Hematopoietic multipotent progenitor cell treated with erythropoietin and hydrocortisone succinate and interleukin-3 and kit ligand, for 8 days (in vitro differentiated cells): ENCODE results near the gene CA10.
A peak's percentile ranks its signal among the peaks of the same experiment; 100 is the strongest.

Experiments used
- DNase-seq: peaks from one replicate; pipeline ENCODE4 v3.0.0-alpha.2; 2015

CA10 gene

GRCh38 chr17:51668155-51668962 is 490.2 kb downstream of the CA10 start:
- no peak for DNase-seq

- no peak for DNase-seq
These were observed 490.8 kb downstream of the CA10 start for GRCh38 chr17:51667706-51668083.

GRCh38 chr17:51666971-51667705 is 491.4 kb downstream of the CA10 start:
- DNase-seq, result no peak

- DNase-seq, result no peak
These were observed 496.1 kb downstream of the CA10 start for GRCh38 chr17:51662204-51663056.

GRCh38 chr17:51661403-51661802 is 497.1 kb downstream of the CA10 start:
- DNase-seq, result no peak

DNA sequence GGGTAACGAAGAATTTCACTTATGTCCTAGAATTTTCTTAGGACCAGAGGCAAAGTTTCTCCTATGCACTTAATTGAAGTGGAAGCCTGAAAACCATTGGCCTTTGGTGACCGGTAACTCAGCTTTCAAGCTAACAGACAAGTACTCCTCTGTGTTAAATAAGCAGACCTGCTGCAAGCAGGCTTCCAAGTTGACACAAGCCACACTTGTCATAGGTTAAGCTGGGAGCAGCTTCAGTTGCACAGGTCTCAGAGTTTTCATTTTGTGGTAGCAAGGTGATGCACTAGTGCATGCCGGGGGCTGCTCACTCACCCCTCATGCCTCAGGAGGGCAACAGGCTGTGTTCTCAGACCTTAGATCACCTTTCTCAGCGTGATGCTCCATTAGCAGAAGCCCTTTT is 498.2 kb downstream of the CA10 start:
- DNase-seq, result no peak

GRCh38 chr17:51657224-51657623 is 501.3 kb downstream of the CA10 start:
- DNase-seq, result no peak

DNA sequence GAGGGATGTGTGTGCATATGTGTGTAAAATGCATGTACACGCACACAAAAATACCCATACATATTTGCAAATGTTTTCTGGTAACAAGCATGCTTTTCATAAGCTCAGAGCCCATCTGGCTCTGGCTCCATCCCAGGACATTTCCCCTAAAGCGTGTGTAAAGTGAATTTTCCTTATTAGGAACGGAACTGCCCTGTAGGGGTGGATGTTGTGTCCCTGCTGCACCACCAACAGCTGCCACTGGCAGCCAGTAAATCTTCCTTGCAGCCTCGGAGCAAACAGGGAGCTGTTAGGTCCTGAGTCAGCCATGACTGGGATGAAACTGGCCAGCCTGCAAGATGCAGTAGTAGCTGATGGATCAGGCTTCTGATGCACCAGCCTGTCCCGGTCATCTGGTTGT is 504.6 kb downstream of the CA10 start:
- DNase-seq, result no peak

- DNase-seq, result no peak
These were observed 506.0 kb downstream of the CA10 start for GRCh38 chr17:51652529-51652928.

GRCh38 chr17:51651513-51652298 is 506.8 kb downstream of the CA10 start:
- no peak for DNase-seq

DNA sequence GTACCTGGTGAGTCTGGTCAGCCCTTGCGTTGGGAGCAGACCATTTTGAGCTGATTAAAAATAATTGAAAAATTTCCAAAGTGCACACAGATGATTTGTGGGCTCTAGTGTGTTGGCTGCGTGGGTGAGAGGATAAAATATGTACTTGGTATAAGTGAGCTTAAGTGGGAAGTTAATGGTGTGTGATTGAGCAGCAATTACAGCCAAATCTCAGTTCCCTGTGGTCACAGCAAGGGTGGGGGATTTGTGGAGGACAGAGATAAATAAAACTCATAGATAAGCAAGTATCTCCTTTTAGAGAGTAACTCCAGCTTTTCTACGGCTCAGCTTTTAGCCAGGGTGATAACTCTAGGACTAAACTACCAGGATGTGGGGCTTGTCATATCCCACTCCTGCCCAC is 507.7 kb downstream of the CA10 start:
- DNase-seq, result no peak

DNA sequence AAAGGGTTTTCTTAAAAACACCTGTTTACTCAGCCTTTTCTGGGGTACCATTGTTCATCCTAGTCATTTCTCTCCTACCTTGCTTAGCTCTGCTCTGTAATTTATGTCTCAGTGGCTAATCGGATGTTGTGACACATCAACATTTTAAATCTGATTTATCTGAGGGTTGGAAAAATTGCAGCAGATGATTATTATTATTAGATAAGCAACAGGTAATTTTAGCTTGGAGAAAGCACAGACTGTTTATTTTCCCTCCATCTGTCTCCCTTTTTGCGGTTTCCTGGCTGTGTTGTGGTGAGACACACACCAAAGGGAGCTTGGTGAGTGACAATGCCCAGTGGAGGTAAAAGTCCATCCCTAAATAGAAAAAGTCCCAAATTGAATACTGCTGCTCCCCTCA is 508.3 kb downstream of the CA10 start:
- no peak for DNase-seq

- no peak for DNase-seq
These were observed 510.7 kb downstream of the CA10 start for GRCh38 chr17:51647826-51648225.

DNA sequence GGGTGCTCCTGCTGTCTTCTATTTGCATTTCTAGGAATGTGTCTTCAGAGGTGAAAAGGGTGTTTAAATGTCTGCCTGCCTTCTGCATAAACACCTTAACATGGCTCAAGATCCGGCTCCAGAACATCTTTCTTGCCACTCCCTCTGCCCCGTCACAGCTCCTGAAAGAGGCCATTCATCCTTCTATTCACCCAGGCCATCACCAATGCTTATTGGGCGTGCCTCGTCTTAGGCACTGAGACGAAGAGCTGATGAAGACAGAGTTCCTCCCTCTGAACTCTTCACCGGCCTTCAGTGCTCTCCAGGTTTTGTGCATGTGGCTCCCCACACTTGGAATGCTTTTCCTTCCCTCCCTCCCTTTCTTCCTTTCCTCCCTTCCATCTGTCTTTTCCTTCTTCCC is 511.4 kb downstream of the CA10 start:
- no peak for DNase-seq

- DNase-seq, result no peak
These were observed 512.0 kb downstream of the CA10 start for GRCh38 chr17:51646539-51646938.

DNA sequence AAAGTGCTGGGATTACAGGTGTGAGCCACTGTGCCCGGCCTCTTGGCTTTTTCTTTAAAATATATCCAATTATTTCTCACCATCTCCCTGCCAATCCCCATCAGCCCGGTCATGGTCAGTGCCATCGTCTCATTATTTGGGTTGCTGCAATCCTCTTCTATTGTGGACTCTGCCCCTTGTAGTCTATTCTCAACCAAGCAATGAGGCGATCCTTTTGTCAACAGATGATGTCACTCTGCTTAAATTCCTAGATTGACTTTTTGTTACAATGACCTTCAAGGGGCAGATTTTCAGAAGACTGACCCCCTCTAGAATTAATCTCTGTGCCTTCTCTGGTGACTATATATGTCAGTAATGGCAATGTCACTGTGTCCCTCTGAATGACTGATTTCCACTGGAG is 513.5 kb downstream of the CA10 start:
- DNase-seq, result no peak

DNA sequence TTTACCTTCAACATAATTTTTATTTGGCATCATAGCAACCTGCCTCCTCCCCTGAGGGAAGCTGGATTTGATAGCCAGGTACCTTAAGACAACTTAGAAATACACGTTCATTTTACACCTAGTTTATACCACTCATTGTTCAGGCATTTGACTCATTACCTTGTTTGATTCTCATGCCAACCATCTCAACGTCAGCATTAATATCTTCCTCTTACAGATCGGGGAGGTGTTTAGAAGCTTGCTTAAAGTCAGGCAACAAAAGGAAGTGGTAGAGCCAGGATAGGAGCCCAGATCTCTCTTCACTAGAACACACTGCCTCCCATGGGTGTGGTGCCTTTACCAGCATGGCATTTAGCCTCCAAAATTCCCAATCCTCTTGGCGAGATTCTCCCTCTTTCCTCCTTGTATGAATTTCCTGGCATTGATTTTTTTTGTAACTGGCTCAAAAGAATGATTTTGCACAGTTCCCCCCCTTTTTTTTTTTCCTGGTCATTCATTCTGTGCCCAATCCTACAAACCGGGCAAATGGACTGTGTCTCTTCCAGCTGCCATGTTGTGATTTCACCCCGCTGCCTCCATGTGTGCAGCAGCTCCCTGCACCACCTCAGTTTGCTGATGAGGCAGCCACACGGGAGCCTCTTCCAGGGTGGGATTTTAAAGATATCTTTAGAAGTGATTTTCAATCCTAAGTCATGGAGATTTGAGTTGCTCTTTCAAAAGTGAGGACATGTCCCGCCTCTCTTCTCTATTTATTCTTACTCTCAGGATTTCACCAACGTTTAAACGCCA is 514.6 kb downstream of the CA10 start:
- no peak for DNase-seq

GRCh38 chr17:51642029-51642428 is 516.5 kb downstream of the CA10 start:
- DNase-seq, result no peak

DNA sequence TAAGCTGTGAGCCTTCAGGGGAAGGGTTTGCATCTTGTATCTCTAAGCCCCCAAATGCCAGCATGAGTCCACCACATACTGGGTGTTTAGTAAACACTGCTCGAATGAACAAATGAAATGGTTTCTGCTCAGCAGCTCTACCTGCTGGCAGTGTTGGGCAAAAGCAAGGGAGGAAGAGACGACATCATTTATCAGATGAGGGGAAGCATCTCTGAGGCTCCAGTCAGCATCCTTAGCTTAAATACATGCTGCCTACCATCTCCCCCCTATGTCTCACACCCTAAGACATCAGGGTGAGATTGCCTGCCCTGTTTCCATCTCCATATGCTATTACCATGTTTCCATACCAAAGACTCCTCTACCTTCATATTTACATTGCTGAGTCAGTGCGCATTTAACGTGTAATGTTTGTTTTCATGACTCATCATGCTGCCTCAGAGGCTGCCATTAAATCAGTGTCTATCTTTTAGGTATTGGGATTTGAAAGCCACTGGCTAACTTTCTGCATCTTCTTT is 518.3 kb downstream of the CA10 start:
- DNase-seq, result peak; percentile 25

GRCh38 chr17:51638971-51639370 is 519.5 kb downstream of the CA10 start:
- no peak for DNase-seq

DNA sequence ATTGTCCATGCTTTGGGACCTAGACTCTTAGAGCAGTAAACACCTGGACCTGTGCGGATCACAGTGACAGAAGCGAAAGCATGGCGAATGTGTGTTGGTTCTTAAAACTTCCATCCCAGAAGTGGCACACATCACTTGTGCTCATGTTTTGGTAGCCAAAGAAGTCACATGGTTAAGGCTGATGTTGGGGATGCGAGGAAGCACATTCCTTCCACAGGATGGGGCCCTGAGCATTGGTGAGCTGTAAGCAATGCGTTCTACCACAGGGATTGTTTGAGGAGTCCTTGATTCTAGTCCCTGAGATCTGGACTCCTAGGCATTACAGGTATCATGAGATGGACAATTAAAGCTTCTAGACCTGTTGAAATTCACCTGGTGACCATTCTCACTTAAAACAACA is 522.2 kb downstream of the CA10 start:
- DNase-seq, result no peak
